HS-5 (cell line): ENCODE measurements around the gene KRTAP16-1.

ENCODE experiments used
- DNase-seq: peaks from one replicate; pipeline ENCODE4 v3.0.0-alpha.2; 2012; ENCODE audit warnings: low read depth

KRTAP16-1 gene

DNA sequence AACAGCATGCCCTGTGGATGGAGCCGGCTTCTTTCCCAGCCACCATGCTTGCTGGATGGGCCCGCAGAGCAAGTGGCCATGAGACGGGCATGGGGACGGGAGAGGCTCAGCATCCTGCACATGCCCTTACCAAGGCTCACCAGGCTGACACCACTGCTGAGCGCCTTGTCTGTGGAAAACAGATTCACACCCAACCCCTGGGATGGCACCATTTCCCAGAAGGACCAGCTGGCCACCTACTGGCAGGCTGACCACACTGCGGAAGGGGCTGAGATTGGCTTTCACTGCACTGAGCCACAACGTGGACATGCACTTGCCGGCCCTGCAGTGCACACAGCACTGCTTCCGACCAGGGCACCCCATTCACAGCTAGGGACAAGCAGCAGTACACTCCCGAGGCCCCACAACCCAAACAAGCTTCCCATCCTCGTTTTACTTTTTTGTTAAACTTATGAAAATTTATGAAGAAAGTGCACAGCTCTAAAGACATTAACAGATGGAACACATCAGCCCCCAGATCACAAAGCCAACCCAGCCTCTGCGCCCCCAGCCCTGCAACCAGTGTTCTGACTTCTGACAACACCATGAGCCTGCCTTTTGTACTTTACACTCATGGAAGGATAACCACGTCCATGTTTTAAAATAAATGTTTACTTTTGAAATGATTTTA, 20.3 kb upstream of the KRTAP16-1 start:
- peak; percentile 14 for DNase-seq

DNA sequence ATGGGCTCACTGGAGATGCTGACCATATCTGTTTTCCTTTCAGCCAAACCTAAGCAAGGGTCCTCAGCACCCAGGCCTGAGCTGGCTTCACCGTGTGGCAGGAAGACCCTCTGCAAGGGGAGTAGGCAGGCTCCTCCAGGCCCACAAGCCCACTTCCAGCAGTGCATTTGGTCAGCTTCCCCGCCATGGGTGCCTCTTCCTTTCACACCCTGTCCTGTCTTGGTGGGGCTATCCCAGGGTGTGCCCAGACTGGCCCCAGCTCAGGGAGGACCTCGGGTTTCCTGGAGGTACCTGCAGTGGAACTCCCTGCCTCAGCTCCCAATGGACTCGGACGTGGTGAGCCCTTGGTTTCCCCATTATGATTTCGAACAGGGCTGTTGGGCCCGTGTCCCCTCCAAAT, 19.1 kb upstream of the KRTAP16-1 start:
- no peak for DNase-seq

DNA sequence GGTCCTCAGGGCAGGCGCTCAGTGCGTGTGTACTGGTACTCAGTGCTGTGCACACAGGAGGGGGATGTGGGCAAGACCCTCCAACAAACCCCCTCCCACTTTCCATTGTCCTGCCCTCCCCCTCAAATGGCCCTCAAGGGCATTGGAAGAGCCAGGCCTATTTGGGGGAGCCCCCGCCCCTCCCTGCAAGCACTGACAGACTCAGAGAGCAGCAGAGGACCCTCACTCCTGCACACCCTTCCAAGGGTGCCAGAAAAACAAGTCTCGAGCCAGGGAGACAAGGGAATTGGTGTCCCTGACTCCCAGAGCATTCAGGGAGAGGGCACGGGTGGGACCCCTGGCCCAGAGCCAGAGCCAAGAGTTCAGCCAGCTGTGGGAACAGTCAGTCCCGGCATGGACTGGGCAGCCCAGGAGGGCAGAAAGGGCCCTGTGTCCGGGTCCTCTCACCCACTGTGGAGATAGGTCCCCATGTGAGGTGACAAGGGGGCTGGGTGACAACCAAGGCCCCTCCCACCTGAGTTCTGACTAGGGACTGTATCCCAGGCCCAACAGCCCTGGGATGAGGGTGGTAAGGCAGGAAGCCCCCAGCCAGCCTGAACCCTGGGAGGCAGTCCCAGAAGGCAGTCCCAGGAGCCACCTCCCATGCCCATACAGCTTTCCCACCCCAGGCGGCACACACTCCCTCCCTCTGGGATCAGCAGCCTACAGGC, 18.5 kb upstream of the KRTAP16-1 start:
- DNase-seq = no peak

DNA sequence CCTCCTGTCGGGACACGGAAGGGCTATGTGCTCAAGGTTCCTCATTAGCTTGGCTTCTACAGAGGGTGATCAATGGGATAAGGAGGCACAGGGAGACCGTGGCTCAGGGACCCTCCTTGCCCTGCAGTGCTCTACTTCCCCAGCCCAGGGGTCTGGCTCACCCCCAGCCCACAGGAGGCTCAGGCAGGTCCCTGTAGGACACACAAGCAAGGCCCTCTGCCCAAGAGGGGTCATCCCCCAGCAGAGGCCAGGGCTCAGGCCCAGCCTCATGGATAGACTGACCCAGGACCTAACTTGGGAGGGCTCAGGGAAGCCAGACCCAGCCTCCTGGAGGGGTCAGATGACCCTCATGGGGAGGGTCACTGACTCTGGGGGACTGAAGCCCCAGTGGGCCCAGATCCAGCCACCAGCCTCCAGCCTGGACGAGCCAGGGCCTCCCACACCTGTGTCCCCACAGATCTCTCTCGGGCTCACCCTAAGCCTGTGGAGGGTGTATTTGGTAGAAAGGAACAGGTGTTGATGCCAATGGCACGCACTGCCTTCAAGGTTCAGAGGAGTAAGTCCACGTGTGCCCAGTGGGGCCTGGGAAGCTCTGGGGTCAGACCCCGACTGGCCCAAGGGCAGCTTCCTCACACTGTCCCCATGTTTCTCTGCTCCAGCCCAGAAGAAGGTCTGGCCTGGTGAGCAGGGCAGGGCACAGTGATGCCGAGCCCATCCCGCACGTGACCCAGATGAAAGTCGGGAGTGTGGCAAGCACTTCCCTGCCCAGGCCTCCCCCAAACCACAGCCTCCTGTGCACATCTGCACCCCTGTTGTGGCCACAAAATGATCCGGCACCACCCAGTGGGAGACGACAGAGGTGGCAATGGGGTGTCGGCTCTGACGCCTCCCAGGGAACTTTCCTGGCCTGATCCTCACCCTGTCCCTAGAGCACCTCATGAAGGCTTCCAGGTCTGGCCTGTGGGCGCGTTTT, 17.4 kb upstream of the KRTAP16-1 start:
- no peak for DNase-seq

DNA sequence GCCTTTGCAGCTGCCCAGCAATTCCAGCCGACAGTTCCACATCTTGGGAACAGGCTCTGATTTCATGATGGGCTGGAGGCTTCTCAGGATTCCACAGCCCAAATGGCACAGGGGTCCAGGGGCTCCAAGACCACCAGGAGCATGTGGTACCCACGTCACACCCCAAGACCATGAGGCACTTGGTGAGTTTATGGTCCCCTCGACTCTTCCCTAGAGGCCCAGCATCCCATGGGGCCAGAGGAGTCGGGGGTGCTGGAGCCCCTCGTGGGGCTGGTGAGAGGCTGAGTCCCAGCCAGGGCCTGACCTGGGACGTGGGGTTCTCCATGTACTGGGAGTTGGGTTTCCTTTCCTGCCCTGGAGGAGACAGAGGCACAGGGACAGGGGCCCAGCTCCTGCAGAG, 16.5 kb upstream of the KRTAP16-1 start:
- DNase-seq = no peak

DNA sequence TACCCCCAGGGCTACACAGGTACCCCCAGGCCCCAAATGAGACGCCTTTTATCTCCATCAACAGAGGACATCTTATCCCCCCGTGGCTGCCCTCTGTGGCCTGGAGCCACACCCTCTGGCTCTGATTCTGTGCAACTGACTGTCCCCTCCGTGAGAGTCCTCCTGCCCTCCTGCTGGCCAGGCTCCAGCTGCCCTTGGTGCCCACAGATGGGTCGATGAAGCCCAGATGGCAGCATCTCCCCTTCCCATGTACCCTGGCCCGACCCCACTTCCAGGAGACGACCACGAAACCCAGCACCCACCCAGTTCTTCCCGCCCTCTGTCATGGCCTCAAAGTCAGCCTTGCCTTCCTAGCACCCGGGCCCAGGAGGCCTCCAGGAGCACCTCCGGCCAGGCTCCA, 16.0 kb upstream of the KRTAP16-1 start:
- no peak for DNase-seq

DNA sequence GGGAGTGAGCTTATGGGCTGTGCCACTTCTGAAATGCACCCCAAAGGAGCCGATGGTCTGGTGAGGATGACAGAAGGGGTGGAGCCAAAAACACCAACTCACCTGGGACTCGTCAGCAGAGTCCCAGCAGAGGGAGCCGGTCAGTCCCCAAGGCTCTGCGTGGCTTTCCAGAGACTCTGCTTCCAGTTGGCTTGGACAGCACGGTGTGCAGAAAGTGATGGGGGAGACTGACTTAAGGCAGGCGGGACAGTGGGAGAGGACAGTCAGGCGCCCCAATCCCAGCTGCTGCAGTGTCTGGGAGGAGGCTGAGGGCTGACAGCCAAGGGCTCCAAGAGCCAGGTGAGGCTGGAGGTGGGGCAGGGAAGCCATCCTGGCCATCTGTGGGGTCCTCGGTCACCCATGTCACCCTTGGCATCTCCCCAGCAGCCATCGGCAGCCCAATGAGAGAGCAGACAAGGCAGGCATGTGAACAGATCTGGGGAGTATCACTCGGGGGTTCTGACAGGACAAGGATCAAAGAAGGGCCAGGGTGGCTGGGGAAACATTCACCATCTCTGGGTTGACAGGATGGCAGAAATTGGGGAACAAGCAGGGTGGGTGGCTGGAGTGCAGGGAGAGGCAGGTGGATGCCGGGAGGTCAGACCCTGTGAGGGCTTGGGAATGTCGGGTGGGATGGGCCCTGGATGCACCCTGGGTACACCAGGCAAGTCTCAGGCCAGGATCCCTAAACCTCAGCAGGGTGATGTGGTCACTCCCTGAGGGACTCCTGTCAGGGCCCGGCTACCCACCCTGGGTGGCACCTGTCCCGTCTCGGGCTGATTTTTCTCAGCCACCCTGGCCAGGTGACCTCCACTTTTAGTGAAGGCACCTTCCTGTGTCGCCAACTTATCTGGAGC, 15.3 kb upstream of the KRTAP16-1 start:
- DNase-seq = no peak

DNA sequence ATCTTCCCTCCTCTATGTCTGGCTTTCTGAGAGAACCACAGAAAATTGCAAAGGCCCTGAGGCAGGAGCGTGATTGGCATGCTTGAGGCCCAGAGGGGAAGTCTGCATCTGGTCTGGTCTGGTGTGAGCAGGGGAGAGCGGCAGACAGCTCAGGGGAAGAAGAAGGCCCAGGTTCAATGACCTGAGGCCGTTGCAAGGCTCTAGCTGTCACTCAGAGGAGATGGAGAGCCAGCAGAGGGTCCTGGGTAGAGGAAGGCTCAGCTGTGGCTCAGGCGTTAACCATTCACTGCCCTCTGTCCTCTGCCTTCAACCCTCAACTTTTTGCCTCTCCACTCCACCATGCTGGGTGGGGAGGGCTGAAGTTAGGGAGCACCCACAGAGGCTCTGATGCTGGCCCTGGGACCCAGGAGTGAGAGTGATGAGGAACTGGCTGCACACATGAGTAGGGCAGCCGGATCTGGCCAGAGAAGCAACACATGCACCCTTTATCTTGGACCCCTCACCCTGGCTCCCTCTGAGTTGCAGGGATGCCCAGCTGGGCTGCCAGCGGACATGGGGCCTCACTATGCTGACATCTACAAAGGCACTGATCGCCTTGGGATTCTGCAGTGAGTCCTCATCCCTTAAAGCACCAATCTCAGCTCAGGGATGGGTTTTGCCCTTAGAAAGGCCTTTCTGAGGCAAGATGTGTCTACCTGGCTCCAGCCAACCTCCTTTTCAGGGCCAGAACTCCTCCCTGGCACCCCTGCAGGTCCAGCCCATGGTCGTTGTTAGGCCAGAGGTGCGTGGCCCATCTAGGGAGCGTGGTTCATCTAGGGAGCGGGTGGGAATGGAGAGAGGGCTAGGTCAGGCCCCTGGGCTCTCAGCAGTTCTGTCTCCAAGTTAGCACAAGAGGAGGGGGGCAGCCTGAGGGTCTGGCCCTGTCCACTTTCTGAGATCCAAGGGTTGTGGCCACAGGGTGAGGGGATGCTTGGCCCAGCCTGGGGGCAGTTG, 14.1 kb upstream of the KRTAP16-1 start:
- DNase-seq = no peak

DNA sequence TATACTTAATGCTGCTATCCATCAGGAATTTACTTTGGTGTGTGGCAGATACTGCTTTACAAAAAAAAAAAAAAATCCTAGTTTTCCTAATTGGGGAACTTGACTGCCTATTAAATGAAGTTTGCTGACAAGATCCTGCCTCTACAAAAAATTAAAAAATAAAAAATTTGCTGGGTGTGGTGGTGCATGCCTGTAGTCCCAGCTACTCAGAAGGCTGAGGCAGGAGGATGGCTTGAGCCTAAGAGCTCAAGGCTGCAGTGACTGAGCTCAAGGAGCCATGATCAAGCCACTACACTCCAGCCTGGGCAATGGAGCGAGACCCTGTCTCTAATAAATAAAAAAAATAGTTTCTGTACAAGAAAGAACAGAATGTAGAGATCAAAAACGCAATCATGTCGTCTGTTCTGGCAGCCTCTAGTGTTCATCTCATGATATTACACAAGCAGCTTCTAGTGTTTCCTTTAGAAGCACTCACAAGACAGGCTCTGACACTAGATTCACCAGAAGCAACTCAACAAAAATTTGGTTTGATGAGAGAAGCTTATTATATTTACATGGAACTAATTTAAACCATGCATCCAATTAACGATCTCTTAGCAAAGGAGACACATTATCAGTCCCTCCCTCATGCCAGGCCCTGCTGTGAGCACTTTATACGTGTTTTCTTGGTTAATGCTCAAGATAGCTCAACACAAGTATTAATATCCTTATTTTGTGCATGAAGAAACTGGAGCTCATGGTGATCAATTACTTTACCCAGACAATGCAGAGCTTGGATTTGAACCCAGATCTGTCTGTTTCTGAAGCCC, 13.2 kb upstream of the KRTAP16-1 start:
- peak; percentile 33 for DNase-seq

DNA sequence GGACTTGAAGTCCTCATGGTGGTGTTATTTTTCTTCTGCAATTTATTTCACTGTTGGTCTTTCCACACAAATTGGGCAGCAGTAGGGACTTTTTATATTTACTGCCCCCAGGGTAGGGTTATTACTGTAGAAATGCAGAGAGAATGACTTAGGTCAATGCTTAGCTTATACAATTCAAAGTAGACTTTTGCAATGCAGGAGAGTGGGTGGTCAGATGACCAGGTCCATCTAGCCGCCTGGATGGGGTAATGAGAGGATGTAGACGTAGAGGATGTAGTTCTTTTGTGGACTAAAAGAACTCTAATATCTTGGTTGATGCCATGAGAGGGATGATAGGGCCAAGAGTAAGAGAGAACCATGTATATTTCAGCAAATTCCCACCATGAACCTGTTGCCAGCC, 9.1 kb upstream of the KRTAP16-1 start:
- no peak for DNase-seq

DNA sequence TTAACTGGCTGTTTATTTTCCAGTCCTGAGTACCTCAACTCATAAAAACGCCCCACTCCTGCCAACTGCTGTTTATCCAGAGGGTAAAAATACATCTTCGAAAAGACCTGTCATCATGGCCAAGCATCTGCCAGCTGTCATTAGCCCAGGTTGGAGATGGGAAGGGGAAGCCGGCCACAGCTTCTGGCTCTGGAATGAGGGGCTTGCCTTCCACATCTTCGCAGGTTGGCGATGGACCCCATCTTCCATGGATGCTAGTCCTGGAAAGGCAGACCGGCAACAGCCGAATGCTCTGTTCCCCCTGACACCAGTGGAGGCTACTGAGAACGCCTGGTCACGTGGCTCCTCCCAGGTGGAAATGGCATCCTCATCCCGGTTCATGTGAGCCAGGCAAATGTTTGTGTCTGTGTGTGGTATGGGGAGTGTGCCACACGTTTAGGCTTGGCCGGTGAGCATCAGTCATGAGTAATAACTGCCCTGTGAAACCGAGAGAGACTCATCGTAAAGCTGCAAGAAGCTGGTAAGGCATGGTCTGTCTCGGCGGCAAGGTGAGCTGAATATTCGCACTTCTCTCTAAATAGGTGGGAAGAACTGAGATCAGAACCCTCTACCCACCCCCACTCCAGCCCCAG, 6.8 kb upstream of the KRTAP16-1 start:
- no peak for DNase-seq

DNA sequence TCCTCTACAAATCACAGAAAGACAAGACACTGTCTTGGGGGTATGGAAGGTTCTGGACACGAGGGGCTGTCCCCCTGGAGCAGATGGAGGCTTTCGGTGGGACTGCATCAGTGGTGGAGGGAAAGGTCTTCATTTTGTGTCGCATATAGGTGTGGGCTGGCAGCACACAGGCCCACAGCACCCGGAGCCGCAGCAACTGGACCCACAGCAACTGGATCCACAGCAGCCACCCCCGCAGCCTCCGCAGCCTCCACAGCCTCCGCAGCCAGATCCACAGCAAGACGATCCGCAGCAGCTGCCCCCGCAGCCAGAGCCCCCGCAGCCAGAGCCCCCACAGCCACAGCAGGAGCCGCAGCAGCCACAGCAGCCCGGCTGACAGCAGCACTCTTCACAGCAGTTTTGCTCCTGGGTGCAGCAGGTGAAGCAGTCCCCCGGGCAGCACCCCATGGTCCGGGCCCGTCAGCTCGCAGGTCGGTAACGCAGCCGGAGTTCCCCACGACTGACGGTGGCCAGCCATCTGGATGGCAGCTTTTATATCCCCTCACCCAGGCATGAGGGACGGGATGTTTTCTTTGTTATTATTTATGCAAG, 6.2 kb upstream of the KRTAP16-1 start, which contains the start of gene KRTAP17-1:
Gene KRTAP17-1, minus strand, starts transcription at position 507 of the 591 bp plus-strand sequence. Its CDS starts 60 bp downstream, at position 447.
- no peak for DNase-seq

DNA sequence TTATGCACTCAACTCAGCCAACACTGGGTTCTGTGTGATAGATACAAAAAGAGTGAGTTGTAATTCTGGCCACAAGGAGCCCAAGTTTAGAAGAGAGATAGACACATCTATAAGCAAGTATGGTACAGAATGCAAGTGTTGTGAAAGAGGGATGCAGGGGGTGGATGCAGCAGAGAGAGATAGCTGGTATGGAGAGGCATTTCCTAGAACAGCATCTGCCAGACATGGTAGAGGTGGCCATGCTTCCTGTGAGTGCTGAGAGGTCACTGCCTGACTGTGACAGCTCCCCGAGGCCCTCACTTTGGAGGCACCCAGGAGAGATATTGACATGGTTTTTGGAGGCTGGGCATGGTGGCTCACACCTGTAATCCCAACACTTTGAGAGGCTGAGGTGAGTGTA, 2.0 kb upstream of the KRTAP16-1 start:
- no peak for DNase-seq

DNA sequence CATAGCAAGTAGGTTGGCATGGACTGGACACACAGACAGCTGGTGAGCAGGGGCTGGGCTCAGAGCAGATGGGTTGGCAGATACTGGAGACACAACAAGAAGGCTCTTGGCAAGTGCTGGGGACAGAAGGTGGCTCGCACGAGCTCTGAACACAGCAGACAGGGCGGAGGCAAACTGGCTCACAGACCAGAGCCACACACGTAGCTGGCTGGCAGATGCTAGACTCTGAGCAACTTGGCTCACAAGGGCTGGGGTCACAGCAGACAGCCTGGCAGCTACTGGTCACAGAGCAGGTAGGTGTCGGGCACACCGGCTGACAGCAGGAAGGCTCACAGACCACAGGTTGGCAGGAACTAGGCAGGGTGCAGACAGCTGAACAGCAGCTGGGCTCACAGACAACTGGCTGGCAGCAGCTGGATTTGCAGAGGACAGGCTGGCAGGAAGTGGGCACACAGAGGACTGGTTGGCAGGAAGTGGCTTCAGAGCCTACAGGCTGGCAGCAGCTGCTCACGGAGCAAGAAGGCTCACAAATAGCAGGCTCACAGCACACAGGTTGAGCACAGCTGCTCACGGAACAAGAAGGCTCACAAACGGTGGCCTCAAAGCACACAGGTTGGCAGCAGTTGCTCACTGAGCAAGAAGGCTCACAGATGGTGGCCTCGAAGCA, 725 bp downstream of the KRTAP16-1 start:
- no peak for DNase-seq

DNA sequence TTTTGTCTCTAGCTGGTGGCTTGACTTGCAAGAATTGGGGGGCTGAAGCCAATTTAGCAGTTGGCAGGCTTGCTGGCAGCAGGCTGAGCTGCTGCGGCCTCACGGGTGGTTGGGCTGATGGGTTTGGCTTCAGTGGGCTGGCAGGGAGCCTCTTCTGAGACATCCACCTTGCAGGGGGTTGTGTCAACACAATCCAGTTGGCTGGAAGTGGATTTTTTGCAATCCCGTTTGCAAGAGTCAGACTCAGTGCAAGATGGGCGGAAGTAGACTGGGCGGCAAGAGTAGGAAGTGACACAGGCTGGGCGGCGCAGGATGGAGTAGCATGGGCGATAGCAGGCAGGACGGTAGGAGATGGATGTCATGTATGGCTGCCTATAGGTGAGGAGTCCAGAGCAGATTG, 1.5 kb downstream of the KRTAP16-1 start:
- DNase-seq = no peak

DNA sequence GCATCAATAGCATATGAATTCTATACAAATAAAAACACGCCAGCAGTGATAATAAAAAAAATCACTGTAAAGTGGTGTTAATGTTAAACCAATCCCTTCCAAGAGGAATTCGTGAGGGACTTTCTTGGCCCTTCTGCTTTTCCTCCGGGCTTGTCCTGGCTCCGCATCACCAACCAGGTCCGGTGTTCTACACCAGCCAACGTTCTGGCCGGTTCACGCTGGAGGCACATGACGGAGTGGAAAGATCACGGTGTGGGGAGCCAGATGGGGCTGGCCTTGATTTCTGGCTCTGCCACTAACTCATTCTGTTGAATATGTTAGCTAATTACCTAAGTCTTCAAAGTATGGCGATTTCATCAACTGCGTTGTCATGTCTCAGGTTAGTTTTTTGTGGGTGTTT, 5.0 kb downstream of the KRTAP16-1 start:
- DNase-seq = no peak

DNA sequence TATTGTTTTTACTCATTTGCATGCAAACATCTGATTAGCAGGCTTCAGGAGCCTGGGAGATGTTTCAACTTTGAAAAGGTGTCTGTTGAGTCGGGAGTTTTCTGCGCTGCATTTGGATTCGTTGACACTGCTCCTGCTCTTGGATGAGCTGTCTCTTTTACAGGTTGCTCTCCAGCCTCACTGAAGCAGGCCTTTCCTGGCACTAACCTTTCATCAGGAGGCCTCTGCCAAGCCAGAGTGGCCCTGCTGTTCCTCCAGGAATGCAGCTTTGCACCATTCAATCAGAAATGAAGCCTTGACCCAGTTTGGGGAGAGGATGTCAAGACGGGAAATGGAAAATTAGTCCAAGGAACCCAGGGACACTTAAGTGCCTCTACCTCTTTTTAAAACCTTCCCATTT, 6.1 kb downstream of the KRTAP16-1 start:
- no peak for DNase-seq
